Stimulated activated CD4-positive, alpha-beta T cell treated with anti-CD3 and anti-CD28 coated beads, Interleukin-12 subunit alpha, Interleukin-12 subunit beta, amount 100 ng/mL, for 48 hours (primary cell): ENCODE data around the gene DTD1.
"Not testable (repeated sequence)": the region's sequence is repeated elsewhere in the genome, so short reads cannot be mapped to it uniquely, and the experiment has no call there.

Experiments used
- DNase-seq, 3 donors: peaks; one replicate each; pipeline ENCODE4 v3.0.0-alpha.2; 2020; ENCODE audit warnings: low read depth in 2 of 3, low spot score in 1 of 3

Gene DTD1

GRCh38 chr20:18739751-18740166 is 151.9 kb downstream of the DTD1 start:
- DNase-seq: no peak

DNA sequence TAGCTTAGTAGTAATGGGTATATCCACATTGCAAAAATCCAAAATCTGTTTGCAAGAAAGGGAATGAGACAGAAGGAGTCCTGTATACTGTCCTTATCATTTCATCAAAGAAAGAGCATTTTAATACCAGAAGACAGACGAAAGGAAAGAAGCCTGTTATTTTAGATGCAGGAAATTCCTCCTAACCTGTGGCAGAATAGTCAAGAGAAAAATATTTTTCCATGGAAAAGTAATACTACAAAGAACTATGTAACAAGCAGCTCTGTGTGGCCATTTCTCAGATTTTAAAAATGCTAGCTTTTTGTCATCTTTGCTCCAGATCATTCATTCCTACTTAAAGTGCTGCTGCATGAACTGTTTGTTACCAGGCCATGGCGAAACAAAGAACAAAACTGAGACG is 152.9 kb downstream of the DTD1 start:
- DNase-seq: no peak

GRCh38 chr20:18742841-18743240 is 155.0 kb downstream of the DTD1 start:
- no peak for DNase-seq

GRCh38 chr20:18743665-18744440 is 156.0 kb downstream of the DTD1 start:
- no peak for DNase-seq

GRCh38 chr20:18747090-18747489 is 159.2 kb downstream of the DTD1 start:
- DNase-seq: no peak

- DNase-seq: no peak
Observed at GRCh38 chr20:18748987-18749386, 161.1 kb downstream of the DTD1 start.

- no peak for DNase-seq
Observed at GRCh38 chr20:18749528-18749927, 161.7 kb downstream of the DTD1 start.

- DNase-seq: no peak
Observed at GRCh38 chr20:18750735-18751134, 162.9 kb downstream of the DTD1 start.

GRCh38 chr20:18754030-18754652 is 166.3 kb downstream of the DTD1 start:
- no peak for DNase-seq

DNA sequence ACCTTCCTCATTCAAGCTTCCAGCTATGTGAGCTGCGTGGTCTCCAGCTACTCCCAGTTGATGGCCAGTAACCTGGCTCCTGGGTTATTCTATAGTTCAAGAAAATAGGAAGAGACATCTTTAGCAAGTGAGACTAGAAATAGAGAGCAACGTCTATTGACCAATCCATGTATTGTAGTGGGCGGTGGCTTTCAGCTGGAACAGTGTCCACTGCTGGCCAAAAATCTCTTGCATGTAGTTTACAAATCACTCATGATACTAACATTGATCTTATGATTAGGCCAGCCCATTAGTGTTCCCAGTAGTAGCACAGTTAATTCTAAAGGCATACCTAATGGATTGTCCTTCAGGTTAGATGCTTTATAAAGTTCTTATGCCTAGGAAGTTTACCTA is 166.8 kb downstream of the DTD1 start:
- no peak for DNase-seq

DNA sequence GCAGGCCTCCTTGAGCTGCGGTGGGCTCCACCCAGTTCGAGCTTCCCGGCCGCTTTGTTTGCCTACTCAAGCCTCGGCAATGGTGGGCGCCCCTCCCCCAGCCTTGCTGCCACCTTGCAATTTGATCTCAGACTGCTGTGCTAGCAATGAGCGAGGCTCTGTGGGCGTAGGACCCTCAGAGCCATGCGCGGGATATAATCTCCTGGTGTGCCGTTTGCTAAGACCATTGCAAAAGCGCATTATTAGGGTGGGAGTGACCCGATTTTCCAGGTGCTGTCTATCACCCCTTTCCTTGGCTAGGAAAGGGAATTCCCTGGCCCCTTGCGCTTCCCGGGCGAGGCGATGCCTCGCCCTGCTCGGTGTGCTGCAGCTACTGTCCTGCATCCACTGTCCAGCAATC is 173.0 kb downstream of the DTD1 start:
- not testable (repeated sequence) for DNase-seq

DNA sequence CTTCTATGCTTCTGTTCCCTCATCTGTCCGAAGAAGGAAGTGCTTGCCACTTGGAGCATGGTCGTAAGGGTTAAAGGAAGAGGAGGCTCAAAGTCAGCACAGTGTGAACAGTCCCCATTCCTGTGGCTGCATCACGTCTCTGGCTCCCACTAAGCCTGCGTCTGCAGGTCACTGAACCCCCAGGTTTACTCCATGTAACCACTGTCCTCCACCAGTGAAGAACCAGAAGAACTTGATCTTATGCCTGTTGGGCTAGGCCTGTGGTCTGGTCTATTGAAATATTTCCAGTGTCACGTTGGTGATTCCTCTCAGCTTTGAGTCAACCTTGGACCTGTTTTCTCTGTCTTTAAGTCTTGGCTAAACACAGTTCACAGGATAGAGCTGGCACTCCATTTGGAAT is 179.8 kb downstream of the DTD1 start:
- no peak for DNase-seq

DNA sequence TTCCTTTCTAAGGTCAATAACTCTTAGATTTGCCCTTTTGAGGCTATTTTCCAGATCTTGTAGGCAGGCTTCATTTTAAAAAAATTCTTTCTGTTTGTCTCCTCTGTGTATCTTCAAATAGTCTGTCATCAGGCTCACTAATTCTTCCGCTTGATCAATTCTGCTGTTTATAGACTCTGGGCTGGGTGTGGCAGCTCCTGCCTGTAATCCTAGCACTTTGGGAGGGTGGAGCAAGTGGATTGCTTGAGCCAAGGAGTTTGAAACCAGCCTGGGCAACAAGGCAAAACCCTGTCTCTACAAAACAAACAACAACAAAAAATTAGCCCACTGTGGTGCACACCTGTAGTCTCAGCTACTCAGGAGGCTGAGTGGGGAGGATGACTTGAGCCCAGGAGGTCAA is 185.7 kb downstream of the DTD1 start:
- DNase-seq: no peak

- DNase-seq: no peak
Observed at GRCh38 chr20:18774207-18774606, 186.4 kb downstream of the DTD1 start.

DNA sequence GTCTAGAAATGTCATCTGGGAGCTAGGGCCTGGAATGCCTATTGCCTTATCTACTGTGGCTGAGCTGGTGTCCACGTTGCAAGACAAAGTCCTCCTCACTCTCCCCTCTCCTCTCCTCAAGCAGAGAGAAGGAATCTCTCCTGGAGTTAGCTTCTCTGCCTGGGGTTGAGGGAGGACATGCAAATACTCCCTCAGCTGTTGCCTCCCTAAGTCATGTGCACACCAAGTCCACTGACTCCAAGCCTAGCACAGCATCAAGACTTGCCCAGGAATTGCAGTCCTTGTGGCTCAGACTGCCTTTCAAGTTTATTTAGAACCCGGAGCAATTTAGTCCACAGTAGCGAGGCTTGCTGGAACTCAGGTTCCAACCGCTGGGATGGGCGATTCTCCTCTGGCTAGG is 187.8 kb downstream of the DTD1 start:
- no peak for DNase-seq

DNA sequence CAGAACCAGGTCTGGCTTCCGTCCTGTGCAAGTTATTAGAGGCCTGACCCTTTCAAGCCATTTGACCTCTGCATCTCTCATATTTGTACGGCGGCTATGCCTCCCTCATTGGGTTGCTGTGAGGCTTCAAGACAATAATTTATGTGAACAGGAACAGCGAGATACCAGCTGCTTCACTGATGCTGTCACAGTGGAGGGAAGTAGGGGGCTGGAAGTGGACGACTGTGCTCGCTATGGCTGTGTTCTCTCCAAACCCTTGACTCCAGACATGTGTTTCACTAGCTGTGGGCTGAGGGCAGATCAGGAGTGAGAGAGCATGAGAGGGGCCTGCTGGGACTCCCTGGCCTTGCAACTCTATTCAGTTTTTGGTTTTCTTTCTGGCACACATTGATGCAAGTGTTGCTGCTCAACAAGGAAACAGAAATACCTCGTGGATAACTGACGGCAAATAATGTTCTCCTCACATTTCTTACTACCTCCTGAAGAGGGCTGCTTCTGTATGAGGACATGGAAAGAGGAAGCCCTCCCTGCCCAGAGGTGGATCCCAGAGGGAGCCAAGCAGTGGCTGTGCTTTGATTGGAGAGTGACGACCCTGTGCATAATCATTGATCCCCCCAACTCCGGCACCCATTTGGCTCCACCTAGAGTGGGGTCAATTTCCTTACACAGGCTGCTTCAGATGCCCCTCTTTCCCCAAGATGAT is 191.0 kb downstream of the DTD1 start:
- no peak for DNase-seq

GRCh38 chr20:18780385-18781130 is 192.7 kb downstream of the DTD1 start:
- DNase-seq: no peak

GRCh38 chr20:18781509-18781908 is 193.7 kb downstream of the DTD1 start:
- DNase-seq: no peak

GRCh38 chr20:18783385-18783959 is 195.6 kb downstream of the DTD1 start:
- no peak for DNase-seq

DNA sequence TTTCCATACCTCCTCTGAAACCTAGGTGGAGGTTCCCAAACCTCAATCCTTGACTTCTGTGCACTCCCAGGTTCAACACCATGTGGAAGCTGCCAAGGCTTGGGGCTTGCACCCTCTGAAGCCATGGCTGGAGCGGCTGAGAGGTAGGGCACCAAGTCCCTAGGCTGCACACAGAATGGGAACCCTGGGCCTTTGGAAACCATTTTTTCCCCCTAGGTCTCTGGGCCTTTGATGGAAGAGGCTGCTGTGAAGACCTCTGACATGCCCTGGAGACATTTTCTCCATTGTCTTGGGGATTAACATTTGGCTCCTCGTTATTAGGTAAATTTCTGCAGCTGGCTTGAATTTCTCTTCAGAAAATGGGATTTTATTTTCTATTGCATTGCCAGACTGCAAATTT is 199.2 kb downstream of the DTD1 start:
- not testable (repeated sequence) for DNase-seq

- DNase-seq: no peak
Observed at GRCh38 chr20:18788021-18788420, 200.2 kb downstream of the DTD1 start.
